B cell (primary cell): ENCODE measurements around the gene FANCM. TPM values are rescaled to one million over a fixed set of nuclear protein-coding genes. Genes with fewer than 3 reads are reported as not detected.
"Not testable (repeated sequence)": the region's sequence is repeated elsewhere in the genome, so short reads cannot be mapped to it uniquely, and the experiment has no call there.

Experiments used
- ATAC-seq: fragments of 200-7000 bp; cut with Tn5 transposase; one replicate; pipeline ENCODE4 v1.10.0; 2021; ENCODE audit warnings: low read depth, mild to moderate bottlenecking, moderate number of reproducible peaks, moderate library complexity
- CTCF ChIA-PET: fragments of 350-600 bp; sonication (Branson Sonifier 250); formaldehyde crosslinking; loops from one replicate; lab custom pipeline; 2021; ENCODE audit warnings: antibody characterized with exemption, inconsistent platforms; lab: Charles Lee
- POLR2A ChIA-PET: fragments of 350-600 bp; sonication (Branson Sonifier 250); formaldehyde crosslinking; loops from one replicate; lab custom pipeline; 2021; ENCODE audit warnings: antibody characterized with exemption; lab: Charles Lee
- DNase-seq: peaks from one replicate; pipeline ENCODE4 v3.0.0; 2013
- H2AFZ ChIP-seq: 2 replicates; pipeline ENCODE4 v1.6.1; 2012; ENCODE audit warnings: mild to moderate bottlenecking, low read depth, low read length; ENCODE audit not compliant: insufficient read depth, poor library complexity, severe bottlenecking
- H3K27ac ChIP-seq, 2 donors: 1 replicate in 1 of 2; 2 replicates in 1 of 2; pipeline ENCODE4 v1.5.1; 2012 to 2013; ENCODE audit warnings: low read length in 2 of 2, mild to moderate bottlenecking in 2 of 2, moderate library complexity in 1 of 2
- H3K27me3 ChIP-seq, 4 experiments: fragments of 200-600 bp in 1 of 4; sonication (generic) in 1 of 4; replicated peaks in 1 of 4; 1 replicate in 2 of 4; 2 replicates in 2 of 4; pipeline versions ENCODE4 v1.6.1 to v1.7.0; 2013 to 2016; ENCODE audit warnings: low read length in 3 of 4, mild to moderate bottlenecking in 2 of 4, mixed read lengths in 1 of 4, moderate library complexity in 1 of 4; ENCODE audit not compliant: insufficient read depth in 4 of 4, control insufficient read depth in 3 of 4; ENCODE audit errors: control extremely low read depth in 1 of 4
- H3K36me3 ChIP-seq, 2 experiments: replicated peaks in 1 of 2; 1 replicate in 1 of 2; 2 replicates in 1 of 2; pipeline versions ENCODE4 v1.6.1 to v1.7.1; 2013; ENCODE audit warnings: low read length in 1 of 2; ENCODE audit not compliant: insufficient read depth in 2 of 2, control insufficient read depth in 1 of 2; ENCODE audit errors: control extremely low read depth in 1 of 2, extremely low read depth in 1 of 2
- H3K4me1 ChIP-seq, 2 donors: fragments of 200-600 bp in 1 of 2; sonication (generic) in 1 of 2; 1 replicate in 1 of 2; 2 replicates in 1 of 2; pipeline versions ENCODE4 v1.5.1 to v1.6.1; 2013 to 2017; ENCODE audit warnings: low read length in 2 of 2; ENCODE audit not compliant: control insufficient read depth in 2 of 2, insufficient read depth in 2 of 2
- H3K4me2 ChIP-seq: replicated peaks from 2 replicates; pipeline ENCODE3; 2012; ENCODE audit warnings: mild to moderate bottlenecking, low read depth, low read length; ENCODE audit not compliant: poor library complexity, severe bottlenecking
- H3K4me3 ChIP-seq, 5 experiments: fragments of 200-600 bp in 1 of 5; sonication (generic) in 1 of 5; 1 replicate in 3 of 5; 2 replicates in 2 of 5; pipeline versions ENCODE4 v1.5.1 to v1.7.0; 2011 to 2016; ENCODE audit warnings: low read length in 4 of 5, mild to moderate bottlenecking in 4 of 5, low read depth in 2 of 5, control low read depth in 1 of 5, moderate library complexity in 1 of 5; ENCODE audit not compliant: insufficient read depth in 1 of 5; ENCODE audit errors: control extremely low read depth in 1 of 5, extremely low read depth in 1 of 5
- H3K79me2 ChIP-seq: fragments of 200-600 bp; sonication (generic); one replicate; pipeline ENCODE4 v1.6.0; 2016; ENCODE audit warnings: low read length; ENCODE audit not compliant: control insufficient read depth, insufficient read depth
- H3K9ac ChIP-seq: fragments of 200-600 bp; sonication (generic); 2 replicates; pipeline ENCODE4 v1.6.1; 2017; ENCODE audit warnings: mild to moderate bottlenecking, low read length, moderate library complexity
- H3K9me3 ChIP-seq, 3 donors: one replicate each; pipeline versions ENCODE4 v1.6.1 to v1.7.1; 2013; ENCODE audit warnings: low read length in 2 of 3; ENCODE audit not compliant: control insufficient read depth in 2 of 3, insufficient read depth in 1 of 3; ENCODE audit errors: control extremely low read depth in 1 of 3
- H4K20me1 ChIP-seq: 2 replicates; pipeline ENCODE4 v1.6.0; 2012; ENCODE audit warnings: mild to moderate bottlenecking, low read length; ENCODE audit not compliant: insufficient read depth, control insufficient read depth, poor library complexity, severe bottlenecking
- H3K27ac Mint-ChIP-seq: one replicate; pipeline ENCODE4 v1.8.0; 2021; ENCODE audit warnings: mixed read lengths
- H3K27me3 Mint-ChIP-seq: one replicate; pipeline ENCODE4 v1.8.0; 2021; ENCODE audit warnings: mixed read lengths
- H3K4me1 Mint-ChIP-seq: one replicate; pipeline ENCODE4 v1.8.0; 2021; ENCODE audit warnings: mixed read lengths
- H3K4me3 Mint-ChIP-seq: one replicate; pipeline ENCODE4 v1.8.0; 2021; ENCODE audit warnings: mixed read lengths
- H3K9me3 Mint-ChIP-seq: one replicate; pipeline ENCODE4 v1.8.0; 2022; ENCODE audit warnings: mixed read lengths; ENCODE audit not compliant: insufficient read depth
- EZH2 ChIP-seq: IDR thresholded peaks from 2 replicates; pipeline ENCODE4 v1.6.1; 2012; ENCODE audit warnings: borderline replicate concordance, low read depth, mild to moderate bottlenecking, moderate library complexity, low read length; ENCODE audit not compliant: insufficient read depth, poor library complexity, severe bottlenecking
- WGBS: methylation state at CpG from one replicate; pipeline ENCODE4 v1.1.5; 2013; ENCODE audit warnings: missing lambda C conversion rate; ENCODE audit not compliant: insufficient coverage; 5-methylcytosine and 5-hydroxymethylcytosine counted together
- intact Hi-C: fragments of 100-400 bp; cut with micrococcal nuclease; formaldehyde crosslinking; loops from one replicate; pipeline ENCODE4 v1.10.0; 2022
- polyA plus RNA-seq: library from polyadenylated mRNA; depleted of rRNA; stranded (reverse); fragments of >200 nt; gene quantifications from 2 replicates; pipeline ENCODE4 v1.2.3, GENCODE V29; 2012
- total RNA-seq, 2 donors: library from RNA; stranded (reverse); fragments of 120-200 nt in 1 of 2; gene quantifications; 1 replicate in 1 of 2; 2 replicates in 1 of 2; pipeline versions ENCODE4 v1.2.3 to v1.2.4, GENCODE V29; 2013 to 2022

Gene FANCM
- total and polyA plus RNA-seq, 2 donors (not counting 1 experiment from before 2014, with no cell fraction given): 3.0 to 15.5 TPM

DNA sequence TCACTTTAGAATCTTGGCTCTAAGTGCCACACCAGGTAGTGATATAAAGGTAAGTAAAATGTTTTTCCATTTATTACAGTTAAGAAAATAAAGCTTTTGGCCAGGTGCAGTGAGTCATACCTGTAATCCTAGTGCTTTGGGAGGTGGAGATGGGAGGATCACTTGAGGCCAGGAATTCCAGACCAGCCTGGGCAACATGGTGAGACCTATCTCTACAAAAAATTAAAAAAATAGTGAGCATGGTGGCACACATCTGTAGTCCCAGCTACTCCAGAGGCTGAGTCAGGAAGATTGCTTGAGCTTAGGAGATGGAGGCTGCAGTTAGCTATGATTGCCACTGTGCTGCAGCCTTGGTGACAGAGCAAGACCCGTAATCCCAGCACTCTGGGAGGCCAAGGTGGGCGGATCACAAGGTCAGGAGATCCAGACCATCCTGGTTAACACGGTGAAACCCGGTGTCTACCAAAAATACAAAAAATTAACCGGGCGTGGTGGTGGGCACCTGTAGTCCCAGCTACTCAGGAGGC, 5.0 kb downstream of the FANCM start:
- TF ChIP-seq EZH2: no peak
- H4K20me1 ChIP-seq: no peaks in the 10 kb centered on the region
- H3K4me1 ChIP-seq: peaks cover 17 to 21% of the 10 kb centered on the region in 2 donors
- no peaks in the 10 kb centered on the region for H3K36me3 ChIP-seq
- no peak overlapping the region for H3K4me2 ChIP-seq
- intact Hi-C loops: no loop called here
- Mint-ChIP-seq H3K4me1 (peaks cover 45% of the 10 kb centered on the region), H3K27me3 (no peaks in the 10 kb centered on the region), H3K9me3 (no peaks in the 10 kb centered on the region), H3K27ac (no peak overlapping the region), H3K4me3 (no peak overlapping the region)
- ATAC-seq (no peak), DNase-seq (no peak)
- H3K4me3 ChIP-seq: no peak overlapping the region
- POLR2A ChIA-PET: no interaction called here
- H2AFZ ChIP-seq: no peak overlapping the region
- H3K79me2 ChIP-seq: peaks cover 68% of the 10 kb centered on the region
- 96% methylated on average over 6 of the region's 6 CpGs for WGBS
- H3K27ac ChIP-seq: no peak overlapping the region
- no peaks in the 10 kb centered on the region for H3K9me3 ChIP-seq
- CTCF ChIA-PET: no interaction called here
- no peak overlapping the region for H3K9ac ChIP-seq
- H3K27me3 ChIP-seq: no peaks in the 10 kb centered on the region

DNA sequence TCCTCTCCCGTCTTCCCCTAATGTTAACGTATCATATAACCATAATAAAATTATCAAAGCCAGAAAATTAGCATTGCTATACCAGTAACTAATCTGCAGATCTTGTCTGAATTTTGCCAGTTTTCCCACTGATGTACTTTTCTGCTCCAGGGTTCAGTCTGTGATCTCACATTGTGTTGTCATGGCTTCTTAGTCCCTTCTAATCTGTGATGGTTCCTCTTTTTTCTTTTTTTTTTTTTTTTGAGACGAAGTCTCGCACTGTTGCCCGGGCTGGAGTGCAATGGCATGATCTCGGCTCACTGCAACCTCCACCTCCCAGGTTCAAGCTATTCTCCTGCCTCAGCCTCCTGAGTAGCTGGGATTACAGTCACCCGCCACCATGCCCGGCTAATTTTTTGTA, 6.4 kb downstream of the FANCM start:
- H4K20me1 ChIP-seq, CTCF ChIA-PET, H3K9ac ChIP-seq, H3K27me3 ChIP-seq, H3K27me3 Mint-ChIP-seq, H3K9me3 ChIP-seq, H3K27ac ChIP-seq, H3K27ac Mint-ChIP-seq, H3K9me3 Mint-ChIP-seq, H3K4me3 Mint-ChIP-seq, H3K4me3 ChIP-seq, H3K36me3 ChIP-seq, intact Hi-C loops: not testable (repeated sequence)
- H3K4me2 ChIP-seq: peak overlapping the region; percentile 43
- ATAC-seq (peak; percentile 75), DNase-seq (peak; percentile 33)
- H2AFZ ChIP-seq: peak overlapping the region; percentile 16
- WGBS: 95% methylated on average over 3 of the region's 8 CpGs
- peaks cover 35% of the 10 kb centered on the region for H3K4me1 Mint-ChIP-seq
- POLR2A ChIA-PET: interaction anchor here (0.6 kb wide), 1 partner anchor 126 kb away, joined by 4 read pairs; no protein-coding TSS in a partner anchor
- H3K4me1 ChIP-seq: peaks cover 10 to 12% of the 10 kb centered on the region in 2 donors
- peaks cover 57% of the 10 kb centered on the region for H3K79me2 ChIP-seq
